DND-41 (cell line): ENCODE measurements around the gene MCTP1.

Experiments used
- EZH2 ChIP-seq: IDR thresholded peaks from 3 replicates; pipeline ENCODE4 v1.6.1; 2012; ENCODE audit warnings: borderline replicate concordance, low read depth, mild to moderate bottlenecking, moderate library complexity, low read length, inconsistent platforms; ENCODE audit not compliant: severe bottlenecking
- TF ChIP-seq, protein P1 (sequence below): IDR thresholded peaks from 2 replicates; pipeline ENCODE4 v1.5.1; 2012; ENCODE audit warnings: borderline replicate concordance, low read length, moderate library complexity, mild to moderate bottlenecking; ENCODE audit not compliant: poor library complexity, severe bottlenecking; ENCODE audit errors: extremely low read depth

DNA sequence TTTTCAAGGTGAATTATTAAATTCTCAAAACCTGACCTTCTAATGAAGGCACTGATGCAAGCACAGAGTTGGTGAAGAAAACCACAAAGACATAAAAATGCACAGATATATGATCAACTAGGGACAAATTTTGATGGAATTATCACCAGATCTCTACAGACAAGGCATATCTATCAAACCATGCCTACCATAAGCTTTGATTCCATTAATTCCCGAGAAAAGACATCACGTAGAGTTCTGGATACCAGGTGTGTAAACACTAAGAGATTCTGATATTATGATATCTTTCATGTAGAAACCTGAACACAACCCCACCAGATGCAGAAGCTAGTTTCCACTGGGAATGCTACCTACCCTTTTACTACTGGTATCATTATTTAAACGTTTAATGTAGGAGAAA is 525.9 kb downstream of the MCTP1 start:
- TF ChIP-seq, protein P1, sequence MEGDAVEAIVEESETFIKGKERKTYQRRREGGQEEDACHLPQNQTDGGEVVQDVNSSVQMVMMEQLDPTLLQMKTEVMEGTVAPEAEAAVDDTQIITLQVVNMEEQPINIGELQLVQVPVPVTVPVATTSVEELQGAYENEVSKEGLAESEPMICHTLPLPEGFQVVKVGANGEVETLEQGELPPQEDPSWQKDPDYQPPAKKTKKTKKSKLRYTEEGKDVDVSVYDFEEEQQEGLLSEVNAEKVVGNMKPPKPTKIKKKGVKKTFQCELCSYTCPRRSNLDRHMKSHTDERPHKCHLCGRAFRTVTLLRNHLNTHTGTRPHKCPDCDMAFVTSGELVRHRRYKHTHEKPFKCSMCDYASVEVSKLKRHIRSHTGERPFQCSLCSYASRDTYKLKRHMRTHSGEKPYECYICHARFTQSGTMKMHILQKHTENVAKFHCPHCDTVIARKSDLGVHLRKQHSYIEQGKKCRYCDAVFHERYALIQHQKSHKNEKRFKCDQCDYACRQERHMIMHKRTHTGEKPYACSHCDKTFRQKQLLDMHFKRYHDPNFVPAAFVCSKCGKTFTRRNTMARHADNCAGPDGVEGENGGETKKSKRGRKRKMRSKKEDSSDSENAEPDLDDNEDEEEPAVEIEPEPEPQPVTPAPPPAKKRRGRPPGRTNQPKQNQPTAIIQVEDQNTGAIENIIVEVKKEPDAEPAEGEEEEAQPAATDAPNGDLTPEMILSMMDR = no peak
- no peak for TF ChIP-seq EZH2
